Psoas muscle (tissue), 8 donors: Measurements from ENCODE around the gene GYPC. TPM values are rescaled to one million over a fixed set of nuclear protein-coding genes. Genes with fewer than 3 reads are reported as not detected.
"Not testable (repeated sequence)": the region's sequence is repeated elsewhere in the genome, so short reads cannot be mapped to it uniquely, and the experiment has no call there.

ENCODE experiments used
- ATAC-seq, 4 donors: fragments of 200-7000 bp; cut with Tn5 transposase; one replicate each; pipeline ENCODE4 v1.9.1; 2020; ENCODE audit warnings: moderate library complexity in 3 of 4, mild to moderate bottlenecking in 2 of 4
- DNase-seq, 2 donors: peaks; one replicate each; pipeline ENCODE4 v3.0.0-alpha.2; 2020
- H3K27ac ChIP-seq: fragments of 200-600 bp; one replicate; pipeline ENCODE4 v1.8.0; 2022
- H3K27me3 ChIP-seq, 3 donors: fragments of 200-600 bp in 1 of 3; one replicate each; pipeline versions ENCODE4 v1.6.1 to v1.8.0; 2013 to 2022; ENCODE audit warnings: low read length in 2 of 3, mild to moderate bottlenecking in 2 of 3, moderate library complexity in 1 of 3; ENCODE audit not compliant: insufficient read depth in 3 of 3
- H3K36me3 ChIP-seq, 2 donors: fragments of 200-600 bp in 1 of 2; one replicate each; pipeline versions ENCODE4 v1.6.1 to v1.8.0; 2013 to 2022; ENCODE audit warnings: low read depth in 1 of 2, mild to moderate bottlenecking in 1 of 2, moderate library complexity in 1 of 2; ENCODE audit not compliant: insufficient read depth in 1 of 2
- H3K4me1 ChIP-seq: fragments of 200-600 bp; one replicate; pipeline ENCODE4 v1.8.0; 2022
- H3K4me3 ChIP-seq: fragments of 200-600 bp; one replicate; pipeline ENCODE4 v1.8.0; 2022; ENCODE audit warnings: mild to moderate bottlenecking
- H3K9me3 ChIP-seq: fragments of 200-600 bp; one replicate; pipeline ENCODE4 v1.8.0; 2022
- CTCF ChIP-seq: fragments of 200-600 bp; IDR thresholded peaks from one replicate; pipeline ENCODE4 v1.8.0; 2022; ENCODE audit warnings: antibody characterized with exemption
- WGBS, 3 donors: extraction: QIAGEN DNeasy Blood & Tissue Kit; methylation state at CpG; one replicate each; pipeline versions ENCODE4 v1.1.6 to v1.1.7; 2013; 5-methylcytosine and 5-hydroxymethylcytosine counted together
- intact Hi-C, 2 donors: fragments of 100-400 bp; cut with DNase I; formaldehyde crosslinking; loops; one replicate each; pipeline versions ENCODE4 v1.11.0 to v1.14.2; 2022
- polyA plus RNA-seq, 3 donors: library from polyadenylated mRNA; stranded (reverse); fragments of 200-250 nt; gene quantifications; one replicate each; pipeline ENCODE4 v1.2.3, GENCODE V29; 2013
- total RNA-seq, 4 donors: library from RNA; stranded (reverse); fragmentation: NEBNext Ultra II Directional in 2 of 4; extraction: Animal tissue kit (Norgen Biotek cat#: 25700) in 2 of 4; gene quantifications; one replicate each; pipeline versions ENCODE4 v1.2.1 to v1.2.4, GENCODE V29; 2021 to 2023
- donor health status: healthy with polysubstance abuse.
- donor health status: DM: no; HTN: no; CAD: no; lungs with moderate emphysema.
- donor health status: Bipolar disorder and iron deficiency.
- donor health status: healthy.
- donor health status: DM: yes; HTN: yes; CAD: no.
- donor health status: DM: no; HTN: no; CAD: no.
- donor health status: DM: no; HTN: no; CAD: no.
- donor health status: DM: yes; HTN: yes; CAD: no.

GYPC gene
- total and polyA plus RNA-seq, 7 donors, result 53.4 to 144 (median 92.7) TPM

GRCh38 chr2:126635736-126636135, 20.2 kb upstream of the GYPC start:
- Histone ChIP-seq H3K9me3 (no peaks in the 10 kb centered on the region), H3K27me3 (no peaks in the 10 kb centered on the region), H3K36me3 (no peaks in the 10 kb centered on the region), H3K4me3 (no peak overlapping the region), H3K4me1 (peaks cover 10% of the 10 kb centered on the region), H3K27ac (no peak overlapping the region)
- WGBS, 3 donors, result 18 to 34% (median 32%) methylated on average over 1 of the region's 1 CpG
- no peak for TF ChIP-seq CTCF
- no peak for DNase-seq
- ATAC-seq, result no peak
- intact Hi-C loops, result loop anchor here in 1 of 2 donors (10.0 kb wide), 1 partner anchor 101 kb away; no protein-coding TSS in a partner anchor

GRCh38 chr2:126637386-126637785, 18.6 kb upstream of the GYPC start:
- DNase-seq (no peak), ATAC-seq (no peak)
- Histone ChIP-seq H3K27me3 (no peaks in the 10 kb centered on the region), H3K4me3 (no peak overlapping the region), H3K9me3 (no peaks in the 10 kb centered on the region), H3K27ac (no peak overlapping the region), H3K36me3 (no peaks in the 10 kb centered on the region), H3K4me1 (peaks cover 10% of the 10 kb centered on the region)
- intact Hi-C loops, result loop anchor here in 1 of 2 donors (10.0 kb wide), 1 partner anchor 103 kb away; no protein-coding TSS in a partner anchor
- 90 to 98% (median 98%) methylated on average over 2 of the region's 2 CpGs for WGBS, 3 donors
- TF ChIP-seq CTCF, result no peak

- no peak for ATAC-seq
- Histone ChIP-seq H3K36me3 (no peaks in the 10 kb centered on the region), H3K27ac (no peak overlapping the region), H3K4me1 (peaks cover 10% of the 10 kb centered on the region), H3K27me3 (no peaks in the 10 kb centered on the region), H3K9me3 (no peaks in the 10 kb centered on the region), H3K4me3 (no peak overlapping the region)
- no peak for DNase-seq
- 90% methylated on average over 6 of the region's 6 CpGs for WGBS, 3 donors
- no peak for TF ChIP-seq CTCF
- intact Hi-C loops, result loop anchor here in 1 of 2 donors (10.0 kb wide), 1 partner anchor 104 kb away; no protein-coding TSS in a partner anchor
These were observed 17.2 kb upstream of the GYPC start for GRCh38 chr2:126638746-126639145.

- H3K36me3 ChIP-seq, result no peaks in the 10 kb centered on the region
- H3K4me3 ChIP-seq, result no peak overlapping the region
- TF ChIP-seq CTCF, result no peak
- no peaks in the 10 kb centered on the region for H3K9me3 ChIP-seq
- H3K27me3 ChIP-seq, result no peaks in the 10 kb centered on the region
- WGBS, 3 donors, result 68 to 82% (median 81%) methylated on average over 3 of the region's 3 CpGs
- ATAC-seq, result no peak
- intact Hi-C loops, result loop anchor here in 1 of 2 donors (10.0 kb wide), 1 partner anchor 104 kb away; no protein-coding TSS in a partner anchor
- H3K27ac ChIP-seq, result no peak overlapping the region
- peaks cover 10% of the 10 kb centered on the region for H3K4me1 ChIP-seq
- DNase-seq, result no peak
These were observed 16.7 kb upstream of the GYPC start for GRCh38 chr2:126639276-126639675.

GRCh38 chr2:126641294-126641693, 14.7 kb upstream of the GYPC start:
- intact Hi-C loops, result loop anchor here (5.0 to 10.0 kb wide), 3 partner anchors 134 to 331 kb away; no protein-coding TSS in a partner anchor
- ATAC-seq, H3K27ac ChIP-seq, H3K4me3 ChIP-seq, DNase-seq, H3K36me3 ChIP-seq, H3K27me3 ChIP-seq, H3K4me1 ChIP-seq, H3K9me3 ChIP-seq: not testable (repeated sequence)
- WGBS, 3 donors, result 97% methylated on average over 9 of the region's 9 CpGs
